Measurements from ENCODE around the gene UQCC2.

UQCC2 gene

DNA sequence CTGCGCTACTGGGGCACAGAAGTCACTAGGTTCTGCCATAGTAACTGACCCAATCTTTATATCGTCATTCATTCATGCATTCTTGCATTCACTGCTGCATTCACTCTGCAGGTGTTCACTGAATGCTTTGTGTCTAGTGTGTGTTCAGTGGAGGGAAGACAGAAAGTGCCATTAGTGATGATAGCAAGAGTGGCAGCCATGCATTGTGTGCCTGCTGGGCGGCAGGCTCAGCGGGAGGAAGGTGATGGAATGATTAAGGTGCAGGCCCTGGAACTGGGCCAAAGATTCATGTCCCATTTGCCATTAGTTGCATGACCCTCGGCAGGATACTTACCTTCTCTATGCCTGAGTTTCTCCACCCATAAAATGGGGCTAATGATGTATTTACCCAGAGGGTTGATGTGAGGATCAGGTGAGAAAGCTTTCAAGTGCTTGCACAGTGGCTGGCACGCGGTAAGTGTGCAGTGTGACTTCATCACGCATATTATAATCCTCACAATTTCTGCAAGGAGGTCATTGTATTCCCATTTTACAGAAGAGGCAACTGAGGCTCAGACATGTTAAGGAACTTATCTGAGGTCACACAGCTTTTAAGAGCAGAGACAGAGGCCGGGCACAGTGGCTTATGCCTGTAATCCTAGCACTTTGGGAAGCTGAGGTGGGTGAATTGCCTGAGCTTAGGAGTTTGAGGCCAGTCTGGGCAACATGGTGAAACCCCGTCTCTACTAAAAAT, 50.2 kb downstream of the UQCC2 start:
- no peak for ATAC-seq
- TF ChIP-seq ZNF565 (CRISPR knock-in tag; conservative IDR thresholded peaks at IDR 0.05; ENCODE audit: low read depth) (no peak), SNAI2 (CRISPR knock-in tag; IDR thresholded peaks at IDR 0.05) (no peak), ZC3H10 (CRISPR knock-in tag; IDR thresholded peaks at IDR 0.05) (no peak), ZFP3 (CRISPR knock-in tag; IDR thresholded peaks at IDR 0.05) (no peak), CSDC2 (CRISPR knock-in tag; IDR thresholded peaks at IDR 0.05) (no peak), ISL1 (CRISPR knock-in tag; IDR thresholded peaks at IDR 0.05) (no peak), OSR1 (CRISPR knock-in tag; IDR thresholded peaks at IDR 0.05) (no peak), GLIS3 (CRISPR knock-in tag; IDR thresholded peaks at IDR 0.05) (no peak), ZFP30 (CRISPR knock-in tag; IDR thresholded peaks at IDR 0.05) (no peak), TOX (CRISPR knock-in tag; IDR thresholded peaks at IDR 0.05; ENCODE audit: borderline replicate concordance) (no peak), ZNF70 (CRISPR knock-in tag; IDR thresholded peaks at IDR 0.05) (no peak), TCF4 (CRISPR knock-in tag; IDR thresholded peaks at IDR 0.05; ENCODE audit: borderline replicate concordance) (no peak), ZNF8 (CRISPR knock-in tag; IDR thresholded peaks at IDR 0.05) (no peak), ARNTL (CRISPR knock-in tag; IDR thresholded peaks at IDR 0.05; ENCODE audit: borderline replicate concordance, low read depth) (no peak), TSHZ2 (CRISPR knock-in tag; IDR thresholded peaks at IDR 0.05) (no peak), ESRRG (CRISPR knock-in tag; IDR thresholded peaks at IDR 0.05) (no peak)
- TF ChIP-seq, protein P1, sequence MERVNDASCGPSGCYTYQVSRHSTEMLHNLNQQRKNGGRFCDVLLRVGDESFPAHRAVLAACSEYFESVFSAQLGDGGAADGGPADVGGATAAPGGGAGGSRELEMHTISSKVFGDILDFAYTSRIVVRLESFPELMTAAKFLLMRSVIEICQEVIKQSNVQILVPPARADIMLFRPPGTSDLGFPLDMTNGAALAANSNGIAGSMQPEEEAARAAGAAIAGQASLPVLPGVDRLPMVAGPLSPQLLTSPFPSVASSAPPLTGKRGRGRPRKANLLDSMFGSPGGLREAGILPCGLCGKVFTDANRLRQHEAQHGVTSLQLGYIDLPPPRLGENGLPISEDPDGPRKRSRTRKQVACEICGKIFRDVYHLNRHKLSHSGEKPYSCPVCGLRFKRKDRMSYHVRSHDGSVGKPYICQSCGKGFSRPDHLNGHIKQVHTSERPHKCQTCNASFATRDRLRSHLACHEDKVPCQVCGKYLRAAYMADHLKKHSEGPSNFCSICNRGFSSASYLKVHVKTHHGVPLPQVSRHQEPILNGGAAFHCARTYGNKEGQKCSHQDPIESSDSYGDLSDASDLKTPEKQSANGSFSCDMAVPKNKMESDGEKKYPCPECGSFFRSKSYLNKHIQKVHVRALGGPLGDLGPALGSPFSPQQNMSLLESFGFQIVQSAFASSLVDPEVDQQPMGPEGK (CRISPR knock-in tag; IDR thresholded peaks at IDR 0.05; ENCODE audit: borderline replicate concordance): no peak
- TF ChIP-seq, protein P2, sequence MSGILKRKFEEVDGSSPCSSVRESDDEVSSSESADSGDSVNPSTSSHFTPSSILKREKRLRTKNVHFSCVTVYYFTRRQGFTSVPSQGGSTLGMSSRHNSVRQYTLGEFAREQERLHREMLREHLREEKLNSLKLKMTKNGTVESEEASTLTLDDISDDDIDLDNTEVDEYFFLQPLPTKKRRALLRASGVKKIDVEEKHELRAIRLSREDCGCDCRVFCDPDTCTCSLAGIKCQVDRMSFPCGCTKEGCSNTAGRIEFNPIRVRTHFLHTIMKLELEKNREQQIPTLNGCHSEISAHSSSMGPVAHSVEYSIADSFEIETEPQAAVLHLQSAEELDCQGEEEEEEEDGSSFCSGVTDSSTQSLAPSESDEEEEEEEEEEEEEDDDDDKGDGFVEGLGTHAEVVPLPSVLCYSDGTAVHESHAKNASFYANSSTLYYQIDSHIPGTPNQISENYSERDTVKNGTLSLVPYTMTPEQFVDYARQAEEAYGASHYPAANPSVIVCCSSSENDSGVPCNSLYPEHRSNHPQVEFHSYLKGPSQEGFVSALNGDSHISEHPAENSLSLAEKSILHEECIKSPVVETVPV (CRISPR knock-in tag; IDR thresholded peaks at IDR 0.05): no peak
- TF ChIP-seq, protein P3, sequence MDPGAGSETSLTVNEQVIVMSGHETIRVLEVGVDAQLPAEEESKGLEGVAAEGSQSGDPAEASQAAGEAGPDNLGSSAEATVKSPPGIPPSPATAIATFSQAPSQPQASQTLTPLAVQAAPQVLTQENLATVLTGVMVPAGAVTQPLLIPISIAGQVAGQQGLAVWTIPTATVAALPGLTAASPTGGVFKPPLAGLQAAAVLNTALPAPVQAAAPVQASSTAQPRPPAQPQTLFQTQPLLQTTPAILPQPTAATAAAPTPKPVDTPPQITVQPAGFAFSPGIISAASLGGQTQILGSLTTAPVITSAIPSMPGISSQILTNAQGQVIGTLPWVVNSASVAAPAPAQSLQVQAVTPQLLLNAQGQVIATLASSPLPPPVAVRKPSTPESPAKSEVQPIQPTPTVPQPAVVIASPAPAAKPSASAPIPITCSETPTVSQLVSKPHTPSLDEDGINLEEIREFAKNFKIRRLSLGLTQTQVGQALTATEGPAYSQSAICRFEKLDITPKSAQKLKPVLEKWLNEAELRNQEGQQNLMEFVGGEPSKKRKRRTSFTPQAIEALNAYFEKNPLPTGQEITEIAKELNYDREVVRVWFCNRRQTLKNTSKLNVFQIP (CRISPR knock-in tag; IDR thresholded peaks at IDR 0.05; ENCODE audit: borderline replicate concordance, low read depth): no peak
- TF ChIP-seq, protein P4, sequence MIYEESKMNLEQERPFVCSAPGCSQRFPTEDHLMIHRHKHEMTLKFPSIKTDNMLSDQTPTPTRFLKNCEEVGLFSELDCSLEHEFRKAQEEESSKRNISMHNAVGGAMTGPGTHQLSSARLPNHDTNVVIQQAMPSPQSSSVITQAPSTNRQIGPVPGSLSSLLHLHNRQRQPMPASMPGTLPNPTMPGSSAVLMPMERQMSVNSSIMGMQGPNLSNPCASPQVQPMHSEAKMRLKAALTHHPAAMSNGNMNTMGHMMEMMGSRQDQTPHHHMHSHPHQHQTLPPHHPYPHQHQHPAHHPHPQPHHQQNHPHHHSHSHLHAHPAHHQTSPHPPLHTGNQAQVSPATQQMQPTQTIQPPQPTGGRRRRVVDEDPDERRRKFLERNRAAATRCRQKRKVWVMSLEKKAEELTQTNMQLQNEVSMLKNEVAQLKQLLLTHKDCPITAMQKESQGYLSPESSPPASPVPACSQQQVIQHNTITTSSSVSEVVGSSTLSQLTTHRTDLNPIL (CRISPR knock-in tag; IDR thresholded peaks at IDR 0.05; ENCODE audit: low read depth): no peak

- no peak for TF ChIP-seq TCF4 (CRISPR knock-in tag; IDR thresholded peaks at IDR 0.05; ENCODE audit: borderline replicate concordance)
- no peak for TF ChIP-seq OSR1 (CRISPR knock-in tag; IDR thresholded peaks at IDR 0.05)
- TF ChIP-seq, protein P2 (CRISPR knock-in tag; IDR thresholded peaks at IDR 0.05): no peak
- TF ChIP-seq ESRRG (CRISPR knock-in tag; IDR thresholded peaks at IDR 0.05): no peak
- no peak for TF ChIP-seq ZC3H10 (CRISPR knock-in tag; IDR thresholded peaks at IDR 0.05)
- no peak for TF ChIP-seq ZFP30 (CRISPR knock-in tag; IDR thresholded peaks at IDR 0.05)
- no peak for TF ChIP-seq TOX (CRISPR knock-in tag; IDR thresholded peaks at IDR 0.05; ENCODE audit: borderline replicate concordance)
- no peak for TF ChIP-seq ARNTL (CRISPR knock-in tag; IDR thresholded peaks at IDR 0.05; ENCODE audit: borderline replicate concordance, low read depth)
- TF ChIP-seq ISL1 (CRISPR knock-in tag; IDR thresholded peaks at IDR 0.05): no peak
- no peak for TF ChIP-seq PPARA (CRISPR knock-in tag; IDR thresholded peaks at IDR 0.05; ENCODE audit: borderline replicate concordance)
- ATAC-seq: no peak
Observed at GRCh38 chr6:33659986-33660385, 51.5 kb downstream of the UQCC2 start.
